Heart left ventricle (tissue), 16 donors: ENCODE measurements around the gene ADGRL3. TPM values are rescaled to one million over a fixed set of nuclear protein-coding genes. Genes with fewer than 3 reads are reported as not detected.

Source experiments
- ATAC-seq, 4 donors: fragments of 200-7000 bp; cut with Tn5 transposase; one replicate each; pipeline ENCODE4 v1.9.1; 2020 to 2022; ENCODE audit warnings: moderate library complexity in 4 of 4, mild to moderate bottlenecking in 3 of 4, moderate number of reproducible peaks in 1 of 4
- DNase-seq, 5 donors: peaks; one replicate each; pipeline ENCODE4 v3.0.0-alpha.2; 2020
- H3K27ac ChIP-seq, 12 donors: fragments of 200-600 bp; sonication (generic) in 4 of 12; one replicate each; pipeline versions ENCODE4 v1.5.0 to v1.8.0; 2016 to 2022; ENCODE audit warnings: mild to moderate bottlenecking in 2 of 12
- H3K27me3 ChIP-seq, 9 donors: fragments of 200-600 bp; sonication (generic) in 2 of 9; one replicate each; pipeline versions ENCODE4 v1.5.1 to v1.8.0; 2016 to 2022; ENCODE audit warnings: mild to moderate bottlenecking in 3 of 9
- H3K36me3 ChIP-seq, 9 donors: fragments of 200-600 bp; sonication (generic) in 2 of 9; one replicate each; pipeline versions ENCODE4 v1.5.0 to v1.8.0; 2018 to 2022; ENCODE audit warnings: mild to moderate bottlenecking in 2 of 9
- H3K4me1 ChIP-seq, 12 donors: fragments of 200-600 bp; sonication (generic) in 4 of 12; one replicate each; pipeline versions ENCODE4 v1.5.0 to v1.8.0; 2016 to 2022; ENCODE audit warnings: mild to moderate bottlenecking in 3 of 12
- H3K4me3 ChIP-seq, 12 donors: fragments of 200-600 bp; sonication (generic) in 4 of 12; one replicate each; pipeline versions ENCODE4 v1.5.0 to v1.8.0; 2017 to 2022; ENCODE audit warnings: mild to moderate bottlenecking in 9 of 12, moderate library complexity in 4 of 12
- H3K9me3 ChIP-seq, 12 donors: fragments of 200-600 bp; sonication (generic) in 4 of 12; one replicate each; pipeline versions ENCODE4 v1.5.0 to v1.8.0; 2016 to 2022; ENCODE audit warnings: mild to moderate bottlenecking in 1 of 12
- POLR2A ChIP-seq, 2 donors: fragments of 450-650 bp; IDR thresholded peaks; one replicate each; pipeline ENCODE4 v1.6.1; 2017; ENCODE audit warnings: antibody characterized with exemption in 2 of 2, mild to moderate bottlenecking in 2 of 2, moderate library complexity in 2 of 2
- WGBS, 4 donors: extraction: QIAGEN DNeasy Blood & Tissue Kit in 2 of 4; methylation state at CpG; one replicate each; pipeline versions ENCODE4 v1.1.5 to v1.1.7; 2013 to 2018; 5-methylcytosine and 5-hydroxymethylcytosine counted together
- intact Hi-C, 10 donors: fragments of 100-400 bp; cut with DNase I; formaldehyde crosslinking; loops; one replicate each; pipeline versions ENCODE4 v1.11.1 to v1.14.2; 2022
- polyA plus RNA-seq, 2 donors: library from polyadenylated mRNA; stranded (reverse); fragments of 200-250 nt; gene quantifications; one replicate each; pipeline ENCODE4 v1.2.3, GENCODE V29; 2013
- total RNA-seq, 9 donors: library from RNA; depleted of rRNA in 2 of 9; stranded (reverse); fragments of >200 nt in 2 of 9; fragmentation: NEBNext Ultra II Directional in 3 of 9; extraction: Animal tissue kit (Norgen Biotek cat#: 25700) in 3 of 9; gene quantifications; one replicate each; pipeline versions ENCODE4 v1.1.0 to v1.2.4, GENCODE V29; 2016 to 2023
- TF ChIP-seq, protein P1 (sequence below), 12 donors: fragments of 200-600 bp; sonication (generic) in 4 of 12; IDR thresholded peaks; one replicate each; pipeline versions ENCODE4 v1.5.0 to v1.8.0; 2018 to 2022; ENCODE audit warnings: antibody characterized with exemption in 12 of 12, mild to moderate bottlenecking in 5 of 12
- donor health status: ischemic (EF 13 %, LVEDD 7.1; RV severe dilation, severe dysfunction).
- donor health status: healthy with polysubstance abuse.
- donor health status: DM: no; HTN: yes; CAD: no.
- donor health status: DM: no; HTN: no; CAD: no.
- donor health status: ischemic (EF 25% LVEDD 6.9; RV normal size, moderate dysfunction).
- donor health status: ischemic (EF 25% LVEDD 5.7; RV mildly dilated, moderate dysfunction).
- donor health status: healthy.
- donor health status: DM: yes; HTN: yes; CAD: no.
- donor health status: ischemic (EF 35%, LVEDD 5.7; RV mildly dilated, moderate dysfunction).
- donor health status: nonischemic (EF 11% LVEDD 7.7; RV severe dilation, severe dysfunction).
- donor health status: DM: yes; HTN: yes; CAD: no.
- donor health status: PGD.
- donor health status: ischemic (EF 29% LVEDD 5.4; RV normal size, mild dysfunction).
- donor health status: nonischemic (EF 23%, LVEDD 6.1; RV moderate dilation, normal function).

Gene ADGRL3
- total and polyA plus RNA-seq, 11 donors = 0.84 to 24.4 (median 7.6) TPM

DNA sequence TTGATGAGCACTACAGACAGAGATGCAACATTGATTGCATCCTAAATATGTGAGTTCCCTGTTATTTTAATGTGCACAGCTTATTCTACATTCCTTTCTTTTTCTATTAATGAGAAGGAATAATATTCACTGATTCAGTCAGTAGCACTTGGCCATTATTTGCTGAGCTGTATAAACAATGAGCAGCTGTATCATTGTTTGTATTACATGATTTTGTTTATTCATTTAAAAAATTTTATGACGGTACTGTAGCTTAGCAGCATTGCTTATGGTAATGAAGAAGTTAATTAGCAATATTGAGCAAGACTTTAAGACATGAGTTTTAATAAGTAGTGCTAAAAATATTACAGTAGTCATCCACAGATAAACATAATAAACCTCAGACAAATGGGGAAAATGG, 582.0 kb downstream of the ADGRL3 start:
- no peaks in the 10 kb centered on the region for H3K27me3 ChIP-seq
- H3K27ac ChIP-seq = no peak overlapping the region
- no peaks in the 10 kb centered on the region for H3K36me3 ChIP-seq
- 74 to 88% (median 80%) methylated on average over 1 of the region's 1 CpG for WGBS, 4 donors
- TF ChIP-seq POLR2A (IDR thresholded peaks at IDR 0.05) = no peak
- TF ChIP-seq, protein P1, sequence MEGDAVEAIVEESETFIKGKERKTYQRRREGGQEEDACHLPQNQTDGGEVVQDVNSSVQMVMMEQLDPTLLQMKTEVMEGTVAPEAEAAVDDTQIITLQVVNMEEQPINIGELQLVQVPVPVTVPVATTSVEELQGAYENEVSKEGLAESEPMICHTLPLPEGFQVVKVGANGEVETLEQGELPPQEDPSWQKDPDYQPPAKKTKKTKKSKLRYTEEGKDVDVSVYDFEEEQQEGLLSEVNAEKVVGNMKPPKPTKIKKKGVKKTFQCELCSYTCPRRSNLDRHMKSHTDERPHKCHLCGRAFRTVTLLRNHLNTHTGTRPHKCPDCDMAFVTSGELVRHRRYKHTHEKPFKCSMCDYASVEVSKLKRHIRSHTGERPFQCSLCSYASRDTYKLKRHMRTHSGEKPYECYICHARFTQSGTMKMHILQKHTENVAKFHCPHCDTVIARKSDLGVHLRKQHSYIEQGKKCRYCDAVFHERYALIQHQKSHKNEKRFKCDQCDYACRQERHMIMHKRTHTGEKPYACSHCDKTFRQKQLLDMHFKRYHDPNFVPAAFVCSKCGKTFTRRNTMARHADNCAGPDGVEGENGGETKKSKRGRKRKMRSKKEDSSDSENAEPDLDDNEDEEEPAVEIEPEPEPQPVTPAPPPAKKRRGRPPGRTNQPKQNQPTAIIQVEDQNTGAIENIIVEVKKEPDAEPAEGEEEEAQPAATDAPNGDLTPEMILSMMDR (IDR thresholded peaks at IDR 0.05) = no peak
- no peak for ATAC-seq
- no peak for DNase-seq
- H3K4me1 ChIP-seq = peaks cover 0 to 3% (median 0%) of the 10 kb centered on the region in 12 donors
- intact Hi-C loops = no loop called here
- H3K9me3 ChIP-seq = no peaks in the 10 kb centered on the region
- no peak overlapping the region for H3K4me3 ChIP-seq

DNA sequence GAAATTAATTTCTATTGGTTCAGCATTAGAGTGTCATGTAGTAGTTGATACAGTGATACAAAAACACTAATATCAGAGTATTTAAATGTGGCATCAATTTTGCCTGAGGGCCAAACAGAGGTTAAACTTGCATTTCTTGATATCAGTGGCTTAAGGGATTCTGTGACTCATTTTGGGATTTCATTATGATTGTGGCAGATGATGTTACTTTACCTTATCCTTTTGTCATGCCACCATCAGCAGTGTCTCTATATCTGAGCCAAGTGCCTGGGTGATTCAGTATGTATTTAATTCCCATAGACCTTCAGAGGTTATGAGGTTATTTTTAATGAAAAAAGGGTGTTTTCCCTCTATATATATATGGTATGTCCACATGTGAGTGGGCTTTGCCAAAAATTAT, 582.9 kb downstream of the ADGRL3 start:
- Histone ChIP-seq H3K9me3 (no peaks in the 10 kb centered on the region), H3K27me3 (no peaks in the 10 kb centered on the region), H3K4me3 (no peak overlapping the region), H3K27ac (no peak overlapping the region), H3K4me1 (peaks cover 0 to 3% (median 0%) of the 10 kb centered on the region in 12 donors), H3K36me3 (no peaks in the 10 kb centered on the region)
- DNase-seq (no peak), ATAC-seq (no peak)
- TF ChIP-seq POLR2A (IDR thresholded peaks at IDR 0.05) = no peak
- TF ChIP-seq, protein P1 (IDR thresholded peaks at IDR 0.05) = no peak
- intact Hi-C loops = no loop called here

DNA sequence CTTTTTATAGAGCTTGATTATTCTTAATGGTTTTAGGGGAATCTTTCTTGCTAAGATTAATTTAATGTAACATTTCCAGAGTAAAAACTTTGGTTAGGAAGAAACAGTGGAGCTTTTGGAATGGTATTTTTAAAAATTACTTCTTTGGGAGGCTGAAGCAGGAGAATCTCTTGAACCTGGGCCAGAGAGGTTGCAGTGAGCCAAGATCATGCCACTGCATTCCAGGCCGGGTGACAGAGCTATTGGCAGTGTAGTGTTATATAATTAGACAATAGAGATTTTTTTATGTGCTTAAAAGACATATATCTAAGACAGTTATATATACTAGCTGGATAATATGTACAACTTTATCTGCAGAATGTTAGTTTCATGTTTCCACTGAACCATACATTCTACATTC, 585.6 kb downstream of the ADGRL3 start:
- H3K36me3 ChIP-seq = no peaks in the 10 kb centered on the region
- H3K4me1 ChIP-seq = peaks cover 0 to 3% (median 0%) of the 10 kb centered on the region in 12 donors
- 8 to 30% (median 19%) methylated on average over 1 of the region's 1 CpG for WGBS, 4 donors
- no peaks in the 10 kb centered on the region for H3K9me3 ChIP-seq
- no peak overlapping the region for H3K4me3 ChIP-seq
- no peak overlapping the region for H3K27ac ChIP-seq
- no peaks in the 10 kb centered on the region for H3K27me3 ChIP-seq
- no peak for TF ChIP-seq POLR2A (IDR thresholded peaks at IDR 0.05)
- TF ChIP-seq, protein P1 (IDR thresholded peaks at IDR 0.05) = no peak
- no peak for DNase-seq
- intact Hi-C loops = no loop called here
- no peak for ATAC-seq

DNA sequence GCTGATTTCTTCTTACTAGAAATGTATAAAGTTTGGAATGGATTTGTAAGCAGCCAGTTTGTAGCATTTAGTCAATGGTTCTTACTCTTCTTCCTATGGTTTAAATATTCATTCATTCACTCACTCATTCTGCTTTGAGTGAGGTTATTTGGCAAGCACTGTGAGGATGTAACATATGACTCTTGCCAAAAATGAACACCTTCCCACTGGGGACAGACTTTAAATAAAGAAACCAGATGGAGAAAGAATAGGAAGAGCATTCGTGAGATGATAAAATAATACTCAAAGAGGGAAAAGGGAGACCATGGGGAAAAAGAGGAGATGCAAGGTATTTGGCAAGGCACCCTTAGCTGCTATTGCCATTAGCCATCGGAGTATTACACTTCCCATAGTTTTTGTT, 586.1 kb downstream of the ADGRL3 start:
- intact Hi-C loops = no loop called here
- DNase-seq (no peak), ATAC-seq (no peak)
- Histone ChIP-seq H3K4me3 (no peak overlapping the region), H3K36me3 (no peaks in the 10 kb centered on the region), H3K9me3 (no peaks in the 10 kb centered on the region), H3K4me1 (peaks cover 0 to 3% (median 0%) of the 10 kb centered on the region in 12 donors), H3K27ac (no peak overlapping the region), H3K27me3 (no peaks in the 10 kb centered on the region)
- 28 to 50% (median 33%) methylated on average over 2 of the region's 2 CpGs for WGBS, 4 donors
- TF ChIP-seq POLR2A (IDR thresholded peaks at IDR 0.05) = no peak
- TF ChIP-seq, protein P1 (IDR thresholded peaks at IDR 0.05) = no peak
